Naive thymus-derived CD8-positive, alpha-beta T cell (primary cell): ENCODE results near the gene IP6K2. TPM values are rescaled to one million over a fixed set of nuclear protein-coding genes. Genes with fewer than 3 reads are reported as not detected.

Experiments used
- ATAC-seq, 2 donors: fragments of 150-1000 bp; cut with Tn5 transposase in 1 of 2; sonication (Bioruptor Pico), chemical (Tn5 transposase) in 1 of 2; 1 replicate in 1 of 2; 2 replicates in 1 of 2; pipeline ENCODE4 v1.10.0; 2021; ENCODE audit warnings: mild to moderate bottlenecking in 2 of 2, moderate library complexity in 2 of 2
- POLR2A ChIA-PET: fragments of 350-600 bp; sonication (Branson Sonifier 250); formaldehyde crosslinking; loops from one replicate; lab custom pipeline; 2021; ENCODE audit warnings: antibody characterized with exemption; lab: Charles Lee
- DNase-seq, 10 donors: peaks; one replicate each; pipeline versions ENCODE4 v3.0.0 to v3.0.0-alpha.2; 2020 to 2022
- H3K27ac Mint-ChIP-seq, 10 donors: one replicate each; pipeline ENCODE4 v1.8.0; 2020 to 2022; ENCODE audit warnings: mild to moderate bottlenecking in 10 of 10, mixed read lengths in 10 of 10, moderate library complexity in 4 of 10, inconsistent platforms in 1 of 10
- H3K27me3 Mint-ChIP-seq, 5 donors: one replicate each; pipeline ENCODE4 v1.8.0; 2021 to 2022; ENCODE audit warnings: mixed read lengths in 5 of 5
- H3K36me3 Mint-ChIP-seq, 3 donors: one replicate each; pipeline ENCODE4 v1.8.0; 2020 to 2022; ENCODE audit warnings: mixed read lengths in 3 of 3, mild to moderate bottlenecking in 2 of 3, inconsistent platforms in 1 of 3
- H3K4me1 Mint-ChIP-seq, 4 donors: one replicate each; pipeline ENCODE4 v1.8.0; 2021 to 2022; ENCODE audit warnings: mixed read lengths in 4 of 4
- H3K4me3 Mint-ChIP-seq, 10 donors: one replicate each; pipeline ENCODE4 v1.8.0; 2020 to 2022; ENCODE audit warnings: mild to moderate bottlenecking in 10 of 10, mixed read lengths in 10 of 10, moderate library complexity in 6 of 10, inconsistent platforms in 1 of 10
- H3K9me3 Mint-ChIP-seq, 9 donors: one replicate each; pipeline ENCODE4 v1.8.0; 2020 to 2022; ENCODE audit warnings: mixed read lengths in 9 of 9, mild to moderate bottlenecking in 3 of 9, inconsistent platforms in 1 of 9, moderate library complexity in 1 of 9
- polyA plus RNA-seq, 3 donors: library from polyadenylated mRNA; unstranded; fragments of 300-500 nt; fragmentation: Illumina TruSeq; gene quantifications; one replicate each; pipeline ENCODE4 v1.2.3, GENCODE V29; 2021
- total RNA-seq, 8 experiments: library from RNA in 2 of 8; stranded (reverse) in 2 of 8; gene quantifications; one replicate each; pipeline ENCODE4 v1.2.3 and lab custom pipeline; 2021 to 2026

The IP6K2 gene
- total and polyA plus RNA-seq, 5 experiments from 2014 or later: 46.4 to 91.5 (median 58.8) TPM

DNA sequence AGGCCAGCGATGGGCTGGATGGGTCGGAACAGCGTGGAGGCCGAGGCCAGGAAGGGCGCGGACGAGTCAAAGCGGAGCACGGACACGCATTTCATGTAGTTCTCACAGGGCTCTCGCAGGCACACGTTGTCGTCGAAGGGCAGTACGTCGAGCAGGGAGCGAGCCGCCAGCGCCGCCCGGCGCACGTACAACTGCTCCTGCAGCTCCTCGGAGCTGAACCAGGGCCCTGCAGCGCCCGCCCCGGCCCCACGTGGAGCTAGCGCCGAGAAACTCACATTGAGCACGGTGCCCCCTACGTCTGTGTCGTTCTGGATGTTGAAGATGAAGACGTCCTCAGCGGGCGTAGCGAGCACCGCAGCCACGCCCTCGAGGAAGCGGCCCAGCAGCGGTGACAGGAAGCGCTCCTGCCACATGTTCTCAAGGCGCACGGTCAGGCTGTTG lies 60.2 kb downstream of the IP6K2 start:
- peaks cover 0 to 2% (median 0%) of the 10 kb centered on the region in 9 donors for H3K9me3 Mint-ChIP-seq
- peaks cover 0 to 19% (median 3%) of the 10 kb centered on the region in 5 donors for H3K27me3 Mint-ChIP-seq
- peak overlapping the region in 8 of 10 donors; percentile 10 to 90 (median 62) for H3K27ac Mint-ChIP-seq
- DNase-seq (peak in 7 of 10 donors; percentile 34 to 71 (median 45)), ATAC-seq (peak; percentile 10 to 27)
- H3K4me1 Mint-ChIP-seq: peaks cover 1 to 34% (median 16%) of the 10 kb centered on the region in 4 donors
- peak overlapping the region; percentile 67 to 84 (median 80) for H3K4me3 Mint-ChIP-seq
- H3K36me3 Mint-ChIP-seq: peaks cover 0 to 11% (median 0%) of the 10 kb centered on the region in 3 donors
- POLR2A ChIA-PET: interaction anchor here (1.0 to 1.5 kb wide), 6 partner anchors 21 to 437 kb away, joined by 3 to 10 read pairs (median 4); partner anchors contain the start of genes QRICH1, SLC26A6, TMEM89 and UQCRC1

DNA sequence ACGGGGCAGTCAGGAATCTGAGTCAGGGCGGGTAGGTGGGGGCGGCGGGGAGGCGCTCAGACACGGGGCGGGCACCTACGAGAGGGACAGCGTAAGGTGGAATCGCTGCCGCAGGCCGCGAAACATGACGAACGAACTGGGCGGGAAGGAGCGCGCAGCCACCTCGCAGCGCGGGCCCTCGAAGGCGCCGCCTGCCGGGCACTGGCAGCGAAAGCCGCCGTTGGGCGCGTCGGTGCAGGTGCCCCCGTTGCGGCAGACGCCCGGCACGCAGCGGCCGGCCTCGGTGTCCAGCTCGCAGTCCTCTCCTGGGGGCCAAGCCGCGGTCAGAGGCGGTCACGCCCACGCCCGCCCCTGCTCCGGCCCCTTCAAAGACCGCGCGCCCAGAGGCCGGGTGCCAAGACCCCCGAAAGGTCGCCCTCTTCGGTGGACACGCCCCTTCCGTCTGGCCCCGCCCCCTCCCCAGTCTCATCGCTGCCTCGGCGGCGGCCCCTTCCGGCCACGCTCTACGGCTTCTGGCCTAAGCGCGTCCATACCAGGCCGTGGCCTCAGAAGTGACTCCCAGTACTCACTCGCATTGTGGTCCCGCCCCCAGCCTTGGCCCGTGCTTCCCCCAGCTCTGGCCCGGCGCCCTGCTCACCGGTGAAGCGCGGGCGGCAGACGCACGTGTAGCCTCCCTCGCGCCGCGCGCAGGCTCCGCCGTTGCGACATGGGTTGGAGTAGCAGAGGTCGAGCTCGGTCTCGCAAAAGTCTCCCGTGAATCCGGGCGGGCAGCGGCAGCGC lies 60.8 kb downstream of the IP6K2 start:
- Mint-ChIP-seq H3K27me3 (peaks cover 0 to 16% (median 3%) of the 10 kb centered on the region in 5 donors), H3K4me3 (peak overlapping the region; percentile 71 to 89 (median 80)), H3K4me1 (peaks cover 1 to 28% (median 13%) of the 10 kb centered on the region in 4 donors), H3K27ac (peak overlapping the region; percentile 8 to 93 (median 90)), H3K9me3 (no peaks in the 10 kb centered on the region), H3K36me3 (peaks cover 0 to 11% (median 0%) of the 10 kb centered on the region in 3 donors)
- POLR2A ChIA-PET: interaction anchor here (1.0 to 1.5 kb wide), 6 partner anchors 21 to 438 kb away, joined by 3 to 10 read pairs (median 4); partner anchors contain the start of genes QRICH1, SLC26A6, TMEM89 and UQCRC1
- DNase-seq (peak; percentile 77 to 93 (median 87)), ATAC-seq (peak; percentile 82 to 87)

DNA sequence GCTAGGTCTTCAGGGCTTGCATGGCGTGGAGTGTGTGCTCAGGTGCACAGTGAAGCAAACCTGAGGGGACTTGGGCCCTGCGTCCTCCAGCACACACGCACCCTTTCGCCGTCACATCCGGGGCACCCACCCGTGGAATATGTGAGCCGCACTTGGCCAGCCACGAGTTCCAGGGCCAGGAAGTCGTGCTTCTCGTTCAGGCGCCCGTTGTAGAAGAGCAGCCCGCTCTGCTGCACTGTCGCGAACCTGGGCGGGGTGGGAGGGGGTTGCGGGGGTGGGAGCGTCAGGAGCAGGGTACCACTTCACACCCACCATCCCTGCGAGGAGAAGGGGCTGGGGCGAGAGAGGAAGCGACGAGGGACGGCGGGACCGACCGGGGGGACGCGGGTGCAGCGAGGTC lies 61.4 kb downstream of the IP6K2 start:
- ATAC-seq: peak; percentile 35 to 45
- no peaks in the 10 kb centered on the region for H3K9me3 Mint-ChIP-seq
- H3K36me3 Mint-ChIP-seq: peaks cover 0 to 11% (median 0%) of the 10 kb centered on the region in 3 donors
- peaks cover 1 to 28% (median 13%) of the 10 kb centered on the region in 4 donors for H3K4me1 Mint-ChIP-seq
- H3K4me3 Mint-ChIP-seq: peak overlapping the region; percentile 71 to 89 (median 76)
- H3K27me3 Mint-ChIP-seq: peaks cover 0 to 12% (median 3%) of the 10 kb centered on the region in 5 donors
- POLR2A ChIA-PET: interaction anchor here (1.2 to 1.4 kb wide), 2 partner anchors 21 to 34 kb away, joined by 3 to 4 read pairs; partner anchors contain the start of genes SLC26A6 and TMEM89
- H3K27ac Mint-ChIP-seq: peak overlapping the region; percentile 35 to 93 (median 90)
- peak in 9 of 10 donors; percentile 23 to 77 (median 44) for DNase-seq

DNA sequence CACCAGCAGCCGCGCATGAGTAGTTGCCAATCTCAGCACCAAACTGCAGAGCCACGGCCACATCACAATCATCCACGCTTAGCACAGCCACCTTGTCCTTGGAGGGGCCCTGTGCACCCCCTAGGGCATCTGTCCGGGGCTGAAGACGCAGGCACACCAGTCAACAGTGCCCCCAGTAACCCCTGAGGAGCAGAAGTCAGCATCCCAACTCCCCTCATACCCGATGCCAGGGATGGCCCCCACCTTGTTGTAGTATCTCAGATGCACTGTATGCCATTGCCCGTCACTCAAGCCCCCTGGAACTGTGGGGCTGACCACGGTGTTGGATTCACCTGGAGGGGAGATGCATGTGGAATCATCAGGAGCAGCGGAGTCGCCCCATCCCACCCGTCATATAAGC lies 62.0 kb downstream of the IP6K2 start:
- no peak for ATAC-seq
- Mint-ChIP-seq H3K36me3 (peaks cover 0 to 11% (median 0%) of the 10 kb centered on the region in 3 donors), H3K4me1 (peaks cover 1 to 28% (median 12%) of the 10 kb centered on the region in 4 donors)

DNA sequence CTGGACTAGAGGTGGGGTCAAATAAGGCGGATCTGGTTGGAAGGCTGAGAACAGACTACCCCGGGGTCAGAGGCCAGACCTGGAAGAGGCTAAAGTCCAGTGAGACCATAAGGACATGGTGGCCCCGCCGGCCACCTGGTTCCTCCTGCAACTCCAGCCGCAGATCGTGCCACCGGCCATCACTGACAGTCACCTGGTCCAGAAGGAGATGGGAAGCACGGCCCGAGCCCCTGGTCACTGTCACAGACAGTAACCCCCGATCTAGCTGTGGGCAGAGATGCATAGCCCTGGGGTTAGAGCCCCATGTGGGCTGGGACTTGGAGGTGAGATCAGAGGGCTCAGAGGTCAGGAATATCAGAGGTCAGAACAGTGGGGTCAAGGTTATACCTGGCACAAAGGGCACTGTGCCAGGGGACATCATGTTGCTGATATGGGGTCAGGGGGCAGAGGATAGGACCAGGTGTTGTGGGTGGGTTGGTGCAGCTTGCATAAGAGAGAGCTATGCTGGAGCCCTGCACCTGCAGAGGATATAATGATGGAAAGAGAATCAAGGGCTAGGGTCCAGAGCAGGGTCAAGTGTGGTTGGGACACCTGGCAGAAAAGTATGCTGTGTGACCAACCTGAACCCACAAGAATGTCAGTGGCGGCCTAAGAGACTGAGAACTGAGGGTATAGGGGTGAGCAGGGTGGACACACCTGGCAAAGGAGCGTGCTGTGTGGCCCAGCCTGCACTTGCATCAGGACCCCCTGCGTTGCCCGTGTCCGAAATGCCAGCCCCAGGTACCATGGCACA lies 63.9 kb downstream of the IP6K2 start:
- Mint-ChIP-seq H3K4me3 (peak overlapping the region in 4 of 10 donors; percentile 30 to 53 (median 44)), H3K27ac (peak overlapping the region in 3 of 10 donors; percentile 34 to 83 (median 82))
- POLR2A ChIA-PET: no interaction called here

More for the DNA sequence above, 62.0 kb downstream of the IP6K2 start:
- Mint-ChIP-seq H3K27me3 (peaks cover 0 to 7% (median 3%) of the 10 kb centered on the region in 5 donors), H3K27ac (peak overlapping the region; percentile 35 to 92 (median 84)), H3K4me3 (peak overlapping the region; percentile 71 to 89 (median 76)), H3K9me3 (no peaks in the 10 kb centered on the region)
- no peak for DNase-seq
- POLR2A ChIA-PET: interaction anchor here (1.2 kb wide), 1 partner anchor 20 kb away, joined by 4 read pairs; the partner anchor contains the start of gene SLC26A6

DNA sequence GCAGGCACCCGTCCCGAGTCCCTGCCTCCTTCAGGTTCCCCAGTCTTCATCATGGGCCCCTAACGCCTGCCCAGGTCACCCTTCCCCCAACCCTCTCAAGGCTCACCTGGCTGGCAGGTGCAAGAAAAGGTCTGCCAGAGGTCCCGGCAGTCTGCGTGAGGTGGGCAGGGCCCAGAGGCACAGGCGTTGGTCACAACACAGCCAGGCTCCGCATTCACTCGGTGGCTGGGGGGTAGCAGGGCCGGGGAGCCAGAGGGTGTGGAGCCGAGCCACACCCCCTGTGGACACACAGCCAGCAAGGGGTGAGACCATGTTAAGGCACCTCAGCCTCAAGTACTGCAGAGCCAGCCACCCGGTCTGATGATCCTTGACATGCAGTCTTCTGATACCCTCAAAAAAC lies 65.2 kb downstream of the IP6K2 start:
- DNase-seq (no peak), ATAC-seq (no peak)
- Mint-ChIP-seq H3K27ac (no peak overlapping the region), H3K4me3 (no peak overlapping the region), H3K27me3 (no peaks in the 10 kb centered on the region), H3K36me3 (peaks cover 0 to 13% (median 0%) of the 10 kb centered on the region in 3 donors), H3K9me3 (no peaks in the 10 kb centered on the region), H3K4me1 (peaks cover 1 to 17% (median 7%) of the 10 kb centered on the region in 4 donors)
- POLR2A ChIA-PET: no interaction called here

More for the DNA sequence above, 63.9 kb downstream of the IP6K2 start:
- peaks cover 0 to 13% (median 0%) of the 10 kb centered on the region in 3 donors for H3K36me3 Mint-ChIP-seq
- H3K4me1 Mint-ChIP-seq: peaks cover 1 to 28% (median 12%) of the 10 kb centered on the region in 4 donors
- ATAC-seq (no peak), DNase-seq (no peak)
- H3K27me3 Mint-ChIP-seq: no peaks in the 10 kb centered on the region
- no peaks in the 10 kb centered on the region for H3K9me3 Mint-ChIP-seq

DNA sequence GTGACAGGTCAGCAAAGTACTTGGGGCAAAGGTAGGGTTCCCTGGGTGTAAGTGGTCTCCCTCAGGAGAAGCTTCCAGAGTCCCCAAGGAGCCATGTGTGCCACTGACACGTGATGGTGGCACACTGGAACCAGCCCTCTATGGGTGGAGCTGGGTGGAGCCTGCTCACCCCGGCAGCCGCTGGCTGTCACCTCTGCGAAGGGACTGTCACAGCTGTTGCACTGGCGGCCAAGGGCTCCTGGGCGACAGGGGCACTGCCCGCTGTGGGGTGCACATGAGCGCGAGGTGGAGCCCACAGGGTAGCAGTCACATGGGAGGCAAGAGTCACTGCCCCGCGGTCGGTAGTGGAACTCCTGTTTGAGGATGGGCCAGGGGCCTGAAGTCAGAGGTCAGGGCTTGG lies 66.3 kb downstream of the IP6K2 start:
- ATAC-seq: no peak
- H3K27ac Mint-ChIP-seq: no peak overlapping the region
- no peaks in the 10 kb centered on the region for H3K27me3 Mint-ChIP-seq
- no peak for DNase-seq
- H3K9me3 Mint-ChIP-seq: no peaks in the 10 kb centered on the region
- peaks cover 0 to 13% (median 0%) of the 10 kb centered on the region in 3 donors for H3K36me3 Mint-ChIP-seq
- POLR2A ChIA-PET: no interaction called here
- H3K4me3 Mint-ChIP-seq: no peak overlapping the region
- H3K4me1 Mint-ChIP-seq: peaks cover 1 to 15% (median 6%) of the 10 kb centered on the region in 4 donors

DNA sequence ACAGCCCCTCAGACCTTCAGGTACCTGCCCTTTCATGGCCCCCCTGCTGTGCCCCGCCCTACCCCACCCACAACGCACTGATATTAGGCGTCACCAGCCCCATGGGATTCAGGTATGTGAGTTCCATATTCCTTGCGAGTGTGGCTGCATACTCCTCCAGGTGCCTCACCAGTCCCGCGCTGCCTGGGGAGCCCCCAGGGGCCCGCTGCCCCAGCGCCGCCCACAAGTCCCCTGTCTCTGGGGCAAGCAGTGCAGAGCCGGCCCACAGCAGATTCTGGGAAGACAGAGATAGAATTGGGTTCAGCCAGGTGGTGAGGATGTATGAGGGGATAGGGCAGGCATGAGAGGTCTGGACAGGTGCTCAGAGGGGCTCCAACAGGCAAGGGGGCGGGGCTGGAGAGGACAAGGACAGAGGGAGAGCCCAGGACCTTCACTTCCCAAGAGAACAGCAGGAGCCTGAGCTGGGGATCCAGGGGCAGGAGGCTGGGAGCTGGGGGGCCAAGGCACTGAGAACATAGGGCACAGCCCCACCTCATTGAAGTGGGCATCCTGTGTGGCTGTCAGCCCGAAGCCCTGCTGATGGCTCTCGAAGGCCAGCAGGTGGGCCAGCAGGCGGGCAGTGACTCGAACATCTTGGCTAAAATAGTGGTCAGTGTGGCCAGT lies 68.7 kb downstream of the IP6K2 start:
- no peak for ATAC-seq
- Mint-ChIP-seq H3K4me3 (no peak overlapping the region), H3K4me1 (peaks cover 0 to 2% (median 0%) of the 10 kb centered on the region in 4 donors), H3K36me3 (peaks cover 0 to 4% (median 0%) of the 10 kb centered on the region in 3 donors), H3K9me3 (no peaks in the 10 kb centered on the region), H3K27ac (peak overlapping the region in 1 of 10 donors; percentile 77), H3K27me3 (no peaks in the 10 kb centered on the region)
- POLR2A ChIA-PET: no interaction called here
- DNase-seq: no peak

DNA sequence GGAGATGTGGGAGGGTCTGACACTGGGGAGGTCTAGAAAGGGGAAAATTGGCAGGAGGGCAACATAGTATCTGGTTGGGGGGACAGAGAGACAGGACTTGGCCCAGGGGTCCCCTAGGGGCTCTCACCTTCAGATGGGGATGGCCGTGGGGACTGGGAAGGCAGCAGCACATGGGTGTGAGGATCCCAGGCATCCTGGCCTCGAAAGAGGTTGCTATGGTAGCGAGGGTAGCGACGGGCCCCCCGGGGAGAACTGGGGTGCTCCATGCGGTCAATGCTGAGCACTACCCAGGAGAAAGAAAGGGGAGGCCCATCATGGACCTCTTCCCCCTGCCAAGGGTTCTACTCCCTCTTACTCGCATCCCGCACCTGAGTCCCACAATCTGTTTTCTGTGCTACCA lies 69.3 kb downstream of the IP6K2 start:
- Mint-ChIP-seq H3K27me3 (no peaks in the 10 kb centered on the region), H3K4me3 (peak overlapping the region in 1 of 10 donors; percentile 38), H3K9me3 (no peaks in the 10 kb centered on the region), H3K4me1 (peaks cover 0 to 2% (median 0%) of the 10 kb centered on the region in 4 donors), H3K27ac (peak overlapping the region in 1 of 10 donors; percentile 77), H3K36me3 (peaks cover 0 to 5% (median 0%) of the 10 kb centered on the region in 3 donors)
- DNase-seq (no peak), ATAC-seq (no peak)
- POLR2A ChIA-PET: no interaction called here

DNA sequence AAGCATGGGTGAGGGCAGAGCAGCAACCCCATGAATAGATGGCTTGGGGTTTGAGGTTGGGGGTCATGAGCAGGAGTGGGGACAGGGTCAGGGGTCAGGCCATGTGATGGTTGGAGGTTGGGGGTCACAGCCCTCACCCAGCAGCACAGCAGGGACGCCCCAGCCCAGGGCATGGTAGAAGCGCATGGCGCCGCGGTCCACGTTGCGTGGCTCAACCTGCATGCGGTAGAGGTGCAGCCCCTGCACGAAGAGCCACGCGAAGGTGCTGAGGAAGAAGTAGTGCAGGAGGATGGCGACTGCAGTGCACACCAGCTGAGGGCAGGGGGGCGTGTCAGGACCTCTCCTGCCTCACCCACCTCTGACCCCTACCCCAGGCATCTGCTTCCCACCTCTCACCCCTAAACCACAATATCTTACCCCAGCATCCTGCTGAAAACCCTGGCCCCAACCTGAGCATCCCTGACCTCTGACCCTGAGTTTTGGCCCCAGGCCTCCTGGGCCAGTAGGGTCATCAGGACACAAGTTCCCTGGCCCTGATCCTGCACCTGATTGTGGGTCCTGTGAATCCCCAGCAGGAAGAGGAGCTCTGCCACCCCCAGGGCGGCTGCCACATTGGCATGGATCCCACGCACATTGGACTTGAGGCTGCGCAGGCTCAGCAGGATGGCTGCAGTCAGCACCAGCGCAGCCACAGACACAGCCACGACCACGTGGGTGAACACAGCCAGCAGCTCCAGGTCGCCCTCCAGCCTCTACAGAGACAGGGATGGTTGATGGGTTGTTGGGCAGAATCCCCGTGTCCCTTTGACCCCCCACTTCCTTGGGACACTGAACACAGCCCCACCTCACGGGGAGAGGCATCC lies 71.9 kb downstream of the IP6K2 start:
- Mint-ChIP-seq H3K27ac (no peak overlapping the region), H3K27me3 (no peaks in the 10 kb centered on the region), H3K36me3 (peaks cover 0 to 12% (median 0%) of the 10 kb centered on the region in 3 donors), H3K9me3 (no peaks in the 10 kb centered on the region), H3K4me1 (peaks cover 0 to 2% (median 0%) of the 10 kb centered on the region in 4 donors), H3K4me3 (no peak overlapping the region)
- ATAC-seq (no peak), DNase-seq (no peak)
- POLR2A ChIA-PET: no interaction called here

DNA sequence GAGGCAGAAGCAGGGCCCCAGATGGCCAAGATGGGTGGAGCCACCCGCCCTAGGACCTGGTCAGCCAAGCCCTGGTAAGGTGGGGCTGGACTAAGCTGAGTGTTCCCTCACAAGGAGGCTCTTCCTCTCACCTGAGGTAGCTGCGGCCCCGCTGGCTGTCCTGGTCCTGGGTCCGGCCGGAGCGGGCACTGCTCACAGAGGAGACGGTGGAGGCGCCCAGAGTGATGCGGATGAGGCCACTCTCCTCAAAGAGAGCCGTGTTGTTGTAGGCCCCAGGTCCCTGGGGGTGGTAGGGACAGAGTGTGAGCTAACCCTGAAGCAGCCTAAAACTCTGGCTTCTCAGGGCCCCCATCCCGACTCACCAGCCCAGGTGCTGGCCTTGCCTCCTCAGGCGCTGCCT lies 74.4 kb downstream of the IP6K2 start:
- no peak for ATAC-seq
- DNase-seq: no peak
- Mint-ChIP-seq H3K4me3 (no peak overlapping the region), H3K36me3 (peaks cover 0 to 10% (median 0%) of the 10 kb centered on the region in 3 donors), H3K9me3 (no peaks in the 10 kb centered on the region), H3K27ac (no peak overlapping the region), H3K4me1 (peaks cover 0 to 2% (median 0%) of the 10 kb centered on the region in 4 donors), H3K27me3 (no peaks in the 10 kb centered on the region)
- POLR2A ChIA-PET: interaction anchor here (0.6 kb wide), 1 partner anchor 592 kb away, joined by 4 read pairs; no protein-coding TSS in a partner anchor
